A172 (cell line): ENCODE results near the gene RNF126. TPM values are rescaled to one million over a fixed set of nuclear protein-coding genes. Genes with fewer than 3 reads are reported as not detected.
"Not testable (repeated sequence)": the region's sequence is repeated elsewhere in the genome, so short reads cannot be mapped to it uniquely, and the experiment has no call there.

Experiments
- DNase-seq: peaks from one replicate; pipeline ENCODE4 v3.0.0-alpha.2; 2015; ENCODE audit warnings: low spot score
- total RNA-seq: library from RNA; depleted of rRNA; stranded (reverse); fragments of >200 nt; shearing (Covaris generic); gene quantifications from 2 replicates; pipeline ENCODE4 v1.2.3, GENCODE V29; 2014

RNF126 gene
- total RNA-seq, 1 experiment from 2014 or later: 62.4 TPM

DNA sequence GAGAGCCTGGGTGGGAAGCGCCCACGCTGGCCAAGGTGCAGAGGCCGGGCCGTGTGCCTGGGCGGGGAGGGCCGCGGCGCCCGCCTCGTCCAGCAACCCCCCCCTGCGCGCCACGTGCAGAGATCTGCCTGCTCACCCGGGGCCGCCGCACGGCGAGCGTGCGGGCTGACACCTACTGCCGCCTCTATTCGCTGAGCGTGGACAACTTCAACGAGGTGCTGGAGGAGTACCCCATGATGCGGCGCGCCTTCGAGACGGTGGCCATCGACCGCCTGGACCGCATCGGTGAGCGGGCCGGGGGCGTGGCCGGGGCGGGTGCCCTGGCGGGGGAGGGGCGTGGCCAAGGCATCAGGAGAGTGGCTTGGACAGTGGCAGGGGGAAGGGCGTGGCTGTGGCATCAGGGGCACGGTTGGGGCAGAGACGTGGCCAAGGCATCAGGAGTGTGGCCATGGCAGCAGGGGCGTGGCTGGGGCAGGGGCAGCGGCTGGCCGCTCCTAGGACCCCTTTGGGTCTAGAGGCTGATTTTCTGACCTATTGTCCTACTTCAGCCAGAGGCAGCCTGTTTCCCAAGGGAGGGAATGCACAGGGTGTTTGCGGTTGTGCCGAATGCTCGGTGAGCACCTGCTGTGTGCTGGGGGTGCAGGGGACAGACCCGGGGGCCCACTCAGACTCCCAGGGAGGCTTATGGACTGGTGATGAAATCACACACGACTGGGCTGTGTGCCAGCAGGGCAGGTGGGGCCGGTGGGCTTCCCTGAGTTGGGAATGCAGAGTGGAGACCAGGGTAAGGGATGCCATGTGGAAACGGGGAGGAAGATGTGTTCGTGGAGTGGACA is 49.1 kb downstream of the RNF126 start:
- no peak for DNase-seq

GRCh38 chr19:612941-613340 is 50.1 kb downstream of the RNF126 start:
- DNase-seq: no peak

- DNase-seq: peak; percentile 99
These were observed 51.5 kb downstream of the RNF126 start for GRCh38 chr19:611481-611868.

GRCh38 chr19:610801-611480 is 52.1 kb downstream of the RNF126 start:
- DNase-seq: no peak

DNA sequence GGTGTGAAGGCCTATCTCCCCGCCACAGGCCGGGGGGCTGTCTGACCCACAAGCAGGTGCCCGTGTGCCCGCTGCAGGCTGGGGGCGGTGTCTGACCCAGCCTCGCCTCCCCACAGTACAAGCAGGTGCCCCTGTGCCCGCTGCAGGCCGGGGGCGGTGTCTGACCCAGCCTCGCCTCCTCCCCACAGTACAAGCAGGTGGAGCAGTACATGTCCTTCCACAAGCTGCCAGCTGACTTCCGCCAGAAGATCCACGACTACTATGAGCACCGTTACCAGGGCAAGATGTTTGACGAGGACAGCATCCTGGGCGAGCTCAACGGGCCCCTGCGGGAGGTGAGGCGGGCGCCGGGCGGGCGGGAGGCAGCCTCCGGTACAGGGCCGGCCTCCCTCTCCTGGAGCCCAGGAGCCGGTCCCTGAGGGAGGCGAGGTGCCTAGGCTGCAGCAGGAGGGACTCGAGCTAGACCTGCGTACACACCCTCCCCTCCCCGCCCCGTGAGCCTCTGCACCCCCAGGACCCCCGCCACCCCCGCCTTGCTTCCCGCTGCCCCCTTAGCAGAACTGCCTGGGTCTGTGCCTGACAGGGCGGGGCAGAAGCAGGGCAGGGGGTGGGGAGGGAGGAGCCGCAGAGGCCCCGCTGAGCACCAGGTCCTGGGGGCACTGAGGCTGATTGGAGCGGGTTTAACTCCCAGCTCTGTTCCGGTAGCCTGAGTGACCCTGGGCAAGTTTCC is 52.8 kb downstream of the RNF126 start:
- peak; percentile 95 for DNase-seq

- peak; percentile 85 for DNase-seq
These were observed 54.0 kb downstream of the RNF126 start for GRCh38 chr19:609004-609346.

DNA sequence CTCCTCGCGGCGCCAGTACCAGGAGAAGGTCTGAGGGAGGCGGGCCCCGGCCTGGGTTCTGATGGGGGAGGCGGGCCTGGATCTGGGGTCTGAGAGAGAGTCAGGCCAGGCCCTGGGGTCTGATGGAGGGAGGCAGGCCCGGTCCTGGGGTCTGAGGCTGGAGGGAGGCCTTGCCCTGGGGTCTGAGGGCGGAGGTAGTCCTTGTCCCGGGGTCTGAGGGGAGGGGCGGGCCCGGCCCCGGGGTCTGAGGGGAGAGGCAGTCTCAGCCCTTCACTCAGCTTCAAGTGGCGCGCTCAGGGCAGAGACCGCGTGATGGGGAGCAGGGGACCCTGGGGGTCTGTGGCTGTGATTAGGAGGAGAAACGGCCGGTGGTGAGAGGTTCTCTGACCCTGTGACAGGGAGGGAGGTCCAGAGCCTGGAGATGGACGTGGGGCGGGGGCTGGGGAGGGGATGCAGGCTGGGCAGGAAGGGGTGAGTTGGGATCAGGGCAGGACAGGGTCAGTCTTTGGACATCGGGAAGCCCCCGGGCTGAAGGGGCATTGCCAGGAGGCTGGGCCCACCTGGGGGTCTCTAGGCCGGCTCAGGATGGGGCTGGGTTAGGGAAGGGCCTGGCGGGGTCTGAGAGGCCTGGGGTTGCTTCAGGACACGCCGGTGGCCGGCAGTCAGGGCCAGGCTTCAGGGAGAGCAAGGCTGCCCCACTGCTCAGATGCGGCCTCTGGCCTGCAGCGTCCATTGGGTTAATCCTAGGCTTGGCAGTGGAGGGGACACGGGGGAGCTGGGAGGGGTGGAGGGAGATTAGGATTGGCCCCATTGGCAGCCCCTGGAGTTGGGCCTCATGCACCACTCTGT is 54.6 kb downstream of the RNF126 start:
- peak; percentile 37 for DNase-seq

DNA sequence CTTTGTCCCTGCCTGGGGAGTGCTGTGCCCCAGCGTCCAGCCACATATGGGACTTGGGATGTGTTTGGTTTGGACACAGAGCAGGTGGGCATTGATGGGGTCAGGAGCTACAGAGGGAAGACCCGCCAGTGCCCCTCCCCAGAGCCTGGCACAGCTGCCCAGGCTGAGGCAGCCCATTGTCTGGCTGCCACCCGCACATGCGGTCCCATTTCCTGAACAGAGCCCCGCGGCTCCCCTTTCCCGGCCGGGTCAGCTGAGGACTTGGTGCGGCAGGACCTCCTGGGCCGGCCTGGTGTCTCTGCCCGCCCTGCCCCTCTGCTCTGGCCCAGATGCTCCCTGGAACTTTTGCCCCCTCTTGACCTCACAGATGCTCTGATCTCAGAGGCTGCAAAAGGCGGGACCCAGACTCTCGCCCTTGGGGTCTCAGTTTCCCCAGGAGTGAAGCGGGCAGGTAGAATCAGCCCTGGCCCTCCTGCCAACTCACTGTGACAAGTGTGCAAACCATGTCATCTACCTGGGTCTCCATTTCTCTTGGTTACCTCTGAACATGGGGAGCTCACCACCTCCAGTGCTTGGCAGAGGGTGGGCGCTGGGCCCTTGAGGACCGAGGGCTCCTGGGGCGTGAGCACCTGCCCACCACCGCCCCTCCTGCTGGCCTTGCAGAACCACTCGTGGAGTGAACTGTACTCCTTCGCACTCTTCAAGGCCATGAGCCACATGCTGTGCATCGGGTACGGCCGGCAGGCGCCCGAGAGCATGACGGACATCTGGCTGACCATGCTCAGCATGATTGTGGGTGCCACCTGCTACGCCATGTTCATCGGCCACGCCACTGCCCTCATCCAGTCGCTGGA is 55.5 kb downstream of the RNF126 start:
- DNase-seq: no peak

DNA sequence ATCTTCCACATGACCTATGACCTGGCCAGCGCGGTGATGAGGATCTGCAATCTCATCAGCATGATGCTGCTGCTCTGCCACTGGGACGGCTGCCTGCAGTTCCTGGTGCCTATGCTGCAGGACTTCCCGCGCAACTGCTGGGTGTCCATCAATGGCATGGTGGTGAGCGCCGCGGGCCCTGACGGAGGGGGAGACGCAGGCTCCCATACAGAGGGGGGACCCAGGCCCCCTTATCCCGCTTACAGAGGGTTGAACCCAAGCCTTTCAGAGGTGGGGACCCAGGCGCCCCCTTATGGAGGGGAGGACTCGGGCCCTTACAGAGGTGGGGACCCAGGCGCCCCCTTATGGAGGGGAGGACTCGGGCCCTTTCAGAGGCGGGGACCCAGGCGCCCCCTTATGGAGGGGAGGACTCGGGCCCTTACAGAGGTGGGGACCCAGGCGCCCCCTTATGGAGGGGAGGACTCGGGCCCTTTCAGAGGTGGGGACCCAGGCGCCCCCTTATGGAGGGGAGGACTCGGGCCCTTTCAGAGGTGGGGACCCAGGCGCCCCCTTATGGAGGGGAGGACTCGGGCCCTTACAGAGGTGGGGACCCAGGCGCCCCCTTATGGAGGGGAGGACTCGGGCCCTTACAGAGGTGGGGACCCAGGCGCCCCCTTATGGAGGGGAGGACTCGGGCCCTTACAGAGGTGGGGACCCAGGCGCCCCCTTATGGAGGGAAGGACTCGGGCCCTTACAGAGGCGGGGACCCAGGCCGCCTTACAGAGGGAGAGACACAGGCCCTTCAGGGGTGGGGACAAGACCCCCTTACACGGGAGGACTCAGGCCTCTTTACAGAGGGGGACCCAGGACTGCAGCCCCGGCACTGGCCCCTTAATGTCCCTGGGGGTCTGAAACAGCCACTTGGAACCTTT is 57.7 kb downstream of the RNF126 start:
- not testable (repeated sequence) for DNase-seq

DNA sequence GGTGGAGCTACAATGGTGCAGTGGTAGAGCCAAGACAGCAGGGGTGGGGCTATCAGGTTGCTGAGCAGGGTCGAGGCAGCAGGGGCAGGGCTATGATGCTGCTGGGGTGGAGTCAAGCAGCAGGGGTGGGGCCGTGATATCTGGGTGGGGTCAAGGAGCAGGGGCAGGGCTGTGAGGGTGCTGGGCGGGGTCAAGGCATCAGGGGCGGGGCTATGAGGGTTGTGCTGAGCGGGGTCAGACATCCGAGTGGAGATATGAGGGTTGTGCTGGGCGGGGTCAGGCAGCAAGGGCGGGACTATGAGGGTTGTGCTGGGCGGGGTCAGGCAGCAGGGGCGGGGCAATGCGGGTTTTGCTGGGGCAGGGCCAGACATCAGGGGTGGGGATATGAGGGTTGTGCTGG is 58.7 kb downstream of the RNF126 start:
- no peak for DNase-seq

- not testable (repeated sequence) for DNase-seq
These were observed 59.2 kb downstream of the RNF126 start for GRCh38 chr19:603779-604178.

DNA sequence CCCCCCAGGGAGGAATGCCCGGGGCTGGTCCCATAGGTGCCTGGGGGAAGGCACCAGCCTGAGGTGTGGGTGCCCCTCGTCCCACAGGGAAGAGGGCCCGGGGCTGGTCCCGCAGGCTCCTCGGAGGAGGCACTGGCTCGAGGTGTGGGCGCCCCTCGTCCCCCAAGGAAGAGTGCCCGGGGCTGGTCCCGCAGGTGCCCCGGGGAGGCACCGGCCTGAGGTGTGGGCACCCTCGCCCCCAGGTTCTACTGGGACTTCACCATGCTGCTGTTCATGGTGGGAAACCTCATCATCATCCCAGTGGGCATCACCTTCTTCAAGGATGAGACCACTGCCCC is 59.7 kb downstream of the RNF126 start:
- DNase-seq: not testable (repeated sequence)

DNA sequence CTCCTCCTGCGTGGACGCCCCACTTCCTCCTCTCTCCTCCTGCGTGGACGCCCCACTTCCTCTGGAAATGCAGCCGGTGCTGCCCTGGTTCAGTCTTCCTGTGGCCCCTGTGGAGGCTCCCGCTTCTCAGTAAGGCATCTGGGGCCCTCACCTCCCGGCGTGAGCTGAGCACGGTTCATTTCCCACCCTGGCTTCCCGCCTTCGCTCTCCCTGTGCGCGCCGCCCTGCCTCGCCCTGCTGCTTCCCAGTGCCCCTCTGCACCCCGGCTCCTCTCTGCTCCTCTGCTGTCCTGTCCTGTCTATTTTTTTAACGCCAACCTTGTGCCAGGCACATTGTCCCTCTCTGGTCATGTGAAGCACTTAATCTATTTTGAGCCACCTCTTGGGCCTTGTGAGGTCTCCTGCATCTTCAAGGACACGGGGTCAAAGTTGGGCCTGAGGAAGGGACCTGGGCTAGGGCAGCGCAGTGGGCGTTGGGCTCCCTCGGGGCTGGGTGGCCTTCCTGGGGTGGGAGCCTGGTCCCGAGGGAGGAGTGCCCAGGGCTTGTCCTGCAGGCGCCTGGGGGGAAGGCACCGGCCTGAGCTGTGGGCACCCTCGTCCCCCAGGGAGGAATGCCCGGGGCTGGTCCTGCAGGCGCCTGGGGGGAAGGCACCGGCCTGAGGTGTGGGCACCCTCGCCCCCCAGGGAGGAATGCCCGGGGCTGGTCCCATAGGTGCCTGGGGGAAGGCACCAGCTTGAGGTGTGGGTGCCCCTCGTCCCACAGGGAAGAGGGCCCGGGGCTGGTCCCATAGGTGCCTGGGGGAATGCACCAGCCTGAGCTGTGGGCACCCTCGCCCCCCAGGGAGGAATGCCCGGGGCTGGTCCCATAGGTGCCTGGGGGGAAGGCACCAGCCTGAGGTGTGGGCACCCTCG is 60.4 kb downstream of the RNF126 start:
- no peak for DNase-seq

DNA sequence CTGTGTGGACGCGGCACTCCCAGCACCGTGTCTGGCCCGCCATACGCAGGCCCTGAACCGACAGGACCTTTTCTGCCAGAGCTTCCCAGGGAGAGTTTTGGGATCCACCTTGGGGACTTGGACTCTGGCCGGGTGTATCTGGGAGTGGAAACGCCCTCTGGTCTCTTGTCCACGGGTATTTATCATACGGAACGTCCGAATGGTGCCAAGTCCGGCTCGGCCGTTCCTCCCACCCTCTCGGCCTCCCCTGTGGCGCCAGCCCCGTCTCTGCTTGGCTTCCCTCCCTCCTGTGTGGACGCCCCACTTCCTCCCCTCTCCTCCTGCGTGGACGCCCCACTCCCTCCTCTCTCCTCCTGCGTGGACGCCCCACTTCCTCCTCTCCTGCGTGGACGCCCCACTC is 61.2 kb downstream of the RNF126 start:
- no peak for DNase-seq

GRCh38 chr19:601310-601709 is 61.7 kb downstream of the RNF126 start:
- DNase-seq: no peak
